Activated CD4-positive, alpha-beta memory T cell treated with anti-CD3 and anti-CD28 coated beads, Interleukin-2, amount 10 ng/mL, durations not matched to agents 7 days and 5 days (primary cell): ENCODE measurements around the gene COX4I1. TPM values are rescaled to one million over a fixed set of nuclear protein-coding genes. Genes with fewer than 3 reads are reported as not detected.
"Not testable (repeated sequence)": the region's sequence is repeated elsewhere in the genome, so short reads cannot be mapped to it uniquely, and the experiment has no call there.

Experiments
- CTCF ChIA-PET: fragments of 350-600 bp; sonication (Branson Sonifier 250); formaldehyde crosslinking; loops from one replicate; lab custom pipeline; 2021; ENCODE audit warnings: antibody characterized with exemption, inconsistent platforms; lab: Charles Lee
- POLR2A ChIA-PET: fragments of 350-600 bp; sonication (Branson Sonifier 250); formaldehyde crosslinking; loops from one replicate; lab custom pipeline; 2021; ENCODE audit warnings: antibody characterized with exemption; lab: Charles Lee
- DNase-seq: peaks from one replicate; pipeline ENCODE4 v3.0.0-alpha.2; 2020
- H3K27ac Mint-ChIP-seq: one replicate; pipeline ENCODE4 v1.8.0; 2021; ENCODE audit warnings: mild to moderate bottlenecking, mixed read lengths
- H3K27me3 Mint-ChIP-seq: one replicate; pipeline ENCODE4 v1.8.0; 2021; ENCODE audit warnings: mixed read lengths
- H3K36me3 Mint-ChIP-seq: one replicate; pipeline ENCODE4 v1.8.0; 2021; ENCODE audit warnings: low read depth, mixed read lengths
- H3K4me1 Mint-ChIP-seq: one replicate; pipeline ENCODE4 v1.8.0; 2021; ENCODE audit warnings: mixed read lengths
- H3K4me3 Mint-ChIP-seq: one replicate; pipeline ENCODE4 v1.8.0; 2021; ENCODE audit warnings: mild to moderate bottlenecking, mixed read lengths
- H3K9me3 Mint-ChIP-seq: one replicate; pipeline ENCODE4 v1.8.0; 2021; ENCODE audit warnings: mixed read lengths
- total RNA-seq, 2 experiments: library from RNA; stranded (reverse); gene quantifications; one replicate each; pipeline ENCODE4 v1.2.3, GENCODE V29; 2021

The COX4I1 gene
- total RNA-seq, 2 experiments from 2014 or later: 450 to 456 TPM

DNA sequence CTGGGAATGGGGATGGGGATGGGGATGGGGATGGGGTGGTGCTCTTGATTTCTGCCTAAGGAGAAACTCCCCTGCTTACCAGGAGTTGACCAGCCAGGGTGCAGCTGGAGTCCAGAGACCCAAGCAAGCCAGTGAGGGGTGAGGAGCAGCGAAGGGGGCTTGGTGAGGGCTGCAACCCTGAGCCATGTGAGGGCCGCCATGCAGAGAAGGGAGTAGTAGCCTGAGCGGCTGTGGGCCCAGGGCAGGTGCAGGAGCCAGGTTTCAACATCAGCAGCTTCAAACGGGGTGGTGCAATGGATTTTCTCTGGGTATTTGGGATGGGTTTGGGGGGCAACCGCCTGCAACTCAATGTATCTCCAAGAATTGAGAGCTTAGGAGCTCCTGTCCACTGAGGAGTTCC is 35.2 kb downstream of the COX4I1 start:
- ChIA-PET POLR2A (no interaction called here), CTCF (no interaction called here)
- no peak for DNase-seq
- peaks cover 2% of the 10 kb centered on the region for H3K36me3 Mint-ChIP-seq
- H3K4me1 Mint-ChIP-seq: no peaks in the 10 kb centered on the region
- no peaks in the 10 kb centered on the region for H3K9me3 Mint-ChIP-seq
- no peak overlapping the region for H3K27ac Mint-ChIP-seq
- H3K4me3 Mint-ChIP-seq: no peak overlapping the region
- H3K27me3 Mint-ChIP-seq: peaks cover 17% of the 10 kb centered on the region

DNA sequence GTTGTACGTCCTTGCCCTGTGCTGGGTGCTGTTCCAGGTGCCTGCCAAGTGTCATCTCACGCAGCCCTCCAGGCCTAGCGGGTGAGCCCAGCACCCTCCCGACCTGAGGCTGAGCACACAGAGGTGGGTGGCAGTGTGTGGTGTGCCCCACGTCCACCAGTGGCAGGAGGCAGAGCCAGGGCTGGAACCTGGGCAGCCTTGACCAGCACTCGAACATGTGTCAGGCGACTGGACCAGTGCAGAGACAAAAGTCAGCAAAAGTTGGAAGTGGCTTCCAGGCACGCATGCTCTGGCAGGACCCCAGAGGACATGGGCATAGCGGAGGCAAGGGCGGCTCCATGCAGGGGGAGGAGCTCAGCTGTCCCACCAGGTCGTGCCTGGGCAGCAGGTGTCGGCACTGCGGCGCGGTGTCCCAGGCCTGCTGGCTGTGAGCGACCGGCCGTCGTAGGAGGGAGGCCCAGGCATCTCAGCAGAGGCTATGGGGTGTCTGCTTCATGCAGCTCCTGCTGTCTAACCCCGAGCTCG is 35.8 kb downstream of the COX4I1 start:
- no peak for DNase-seq
- ChIA-PET CTCF (no interaction called here), POLR2A (no interaction called here)
- Mint-ChIP-seq H3K4me1 (no peaks in the 10 kb centered on the region), H3K27ac (no peak overlapping the region), H3K36me3 (peaks cover 2% of the 10 kb centered on the region), H3K9me3 (no peaks in the 10 kb centered on the region), H3K27me3 (peaks cover 17% of the 10 kb centered on the region), H3K4me3 (no peak overlapping the region)

DNA sequence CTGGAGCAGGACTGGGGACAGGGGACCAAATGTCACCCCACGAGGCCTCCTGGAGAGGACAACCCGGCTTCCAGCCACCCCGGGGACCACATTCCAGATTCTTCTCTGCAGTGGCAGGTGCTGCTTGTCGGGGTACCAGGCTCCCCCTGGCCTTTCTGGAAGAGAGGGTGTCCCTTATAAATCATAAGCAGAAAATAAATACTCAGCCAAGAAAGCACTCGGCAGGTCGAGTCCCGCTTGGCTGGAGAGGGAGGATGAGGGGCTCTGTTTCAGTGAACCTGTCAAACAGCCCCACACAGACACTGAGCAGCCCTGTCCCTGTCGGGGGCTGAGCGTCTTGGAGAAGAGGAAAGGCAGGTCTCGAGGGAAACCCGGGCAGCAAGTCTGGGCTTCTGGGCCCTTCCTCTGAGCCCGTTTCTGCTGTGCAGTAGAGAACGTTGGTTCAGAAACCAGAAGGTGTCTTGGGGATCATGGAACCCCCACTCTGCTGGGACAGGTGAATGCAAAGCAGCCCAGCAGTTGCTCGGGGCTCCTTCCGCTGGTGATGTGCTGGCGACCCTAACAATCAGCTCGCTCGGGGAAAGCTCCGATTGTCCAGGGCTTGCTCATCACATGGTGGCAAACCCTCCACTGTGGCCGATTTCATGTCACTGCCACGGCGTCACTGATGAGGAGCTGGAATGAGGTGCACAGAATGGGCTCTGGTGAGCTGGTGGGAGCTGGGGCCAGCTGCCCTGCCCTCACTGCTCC is 36.6 kb downstream of the COX4I1 start:
- peaks cover 12% of the 10 kb centered on the region for H3K27me3 Mint-ChIP-seq
- no peak for DNase-seq
- CTCF ChIA-PET: no interaction called here

GRCh38 chr16:85836706-85837582 is 37.4 kb downstream of the COX4I1 start:
- Mint-ChIP-seq H3K27ac (no peak overlapping the region), H3K4me1 (no peaks in the 10 kb centered on the region), H3K36me3 (peaks cover 2% of the 10 kb centered on the region), H3K27me3 (peaks cover 5% of the 10 kb centered on the region), H3K9me3 (no peaks in the 10 kb centered on the region), H3K4me3 (no peak overlapping the region)
- ChIA-PET CTCF (no interaction called here), POLR2A (no interaction called here)
- DNase-seq: no peak

More for the DNA sequence above, 36.6 kb downstream of the COX4I1 start:
- POLR2A ChIA-PET: no interaction called here
- Mint-ChIP-seq H3K36me3 (peaks cover 2% of the 10 kb centered on the region), H3K4me1 (no peaks in the 10 kb centered on the region), H3K4me3 (no peak overlapping the region), H3K9me3 (no peaks in the 10 kb centered on the region), H3K27ac (no peak overlapping the region)

GRCh38 chr16:85837654-85838053 is 38.2 kb downstream of the COX4I1 start:
- H3K9me3 Mint-ChIP-seq, DNase-seq, CTCF ChIA-PET, H3K4me1 Mint-ChIP-seq, H3K36me3 Mint-ChIP-seq, H3K27ac Mint-ChIP-seq, POLR2A ChIA-PET, H3K27me3 Mint-ChIP-seq, H3K4me3 Mint-ChIP-seq: not testable (repeated sequence)

DNA sequence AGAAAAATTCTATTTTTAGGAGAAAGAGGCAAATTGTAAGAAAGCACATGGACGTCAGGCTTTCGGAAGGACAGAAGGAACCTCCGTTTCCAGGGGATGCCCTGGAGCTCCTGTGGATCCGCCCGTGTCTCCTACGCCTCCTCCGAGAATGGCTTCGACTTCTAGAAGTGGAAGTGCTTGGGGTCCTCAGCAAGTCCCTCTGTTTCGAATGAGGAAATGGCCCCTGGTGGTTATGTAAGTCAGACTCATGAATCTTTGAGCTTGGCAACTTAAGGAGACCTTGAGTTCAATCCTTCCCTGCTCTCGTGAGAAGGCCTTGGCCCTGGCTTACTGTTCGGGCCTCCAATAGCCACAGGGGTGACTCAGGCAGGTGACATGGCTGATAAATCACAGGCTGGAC is 38.9 kb downstream of the COX4I1 start:
- ChIA-PET CTCF (no interaction called here), POLR2A (no interaction called here)
- H3K27me3 Mint-ChIP-seq: no peaks in the 10 kb centered on the region
- no peak overlapping the region for H3K27ac Mint-ChIP-seq
- no peaks in the 10 kb centered on the region for H3K4me1 Mint-ChIP-seq
- H3K9me3 Mint-ChIP-seq: no peaks in the 10 kb centered on the region
- no peak overlapping the region for H3K4me3 Mint-ChIP-seq
- DNase-seq: no peak
- no peaks in the 10 kb centered on the region for H3K36me3 Mint-ChIP-seq

- no peak overlapping the region for H3K27ac Mint-ChIP-seq
- CTCF ChIA-PET: no interaction called here
- H3K9me3 Mint-ChIP-seq: no peaks in the 10 kb centered on the region
- H3K36me3 Mint-ChIP-seq: no peaks in the 10 kb centered on the region
- DNase-seq: no peak
- H3K27me3 Mint-ChIP-seq: no peaks in the 10 kb centered on the region
- H3K4me1 Mint-ChIP-seq: no peaks in the 10 kb centered on the region
- H3K4me3 Mint-ChIP-seq: no peak overlapping the region
- POLR2A ChIA-PET: no interaction called here
Measured at GRCh38 chr16:85838876-85839585, 39.5 kb downstream of the COX4I1 start.

GRCh38 chr16:85839681-85840240 is 40.3 kb downstream of the COX4I1 start:
- POLR2A ChIA-PET: no interaction called here
- H3K4me1 Mint-ChIP-seq: no peaks in the 10 kb centered on the region
- H3K4me3 Mint-ChIP-seq: no peak overlapping the region
- CTCF ChIA-PET: no interaction called here
- DNase-seq: no peak
- no peaks in the 10 kb centered on the region for H3K9me3 Mint-ChIP-seq
- H3K27me3 Mint-ChIP-seq: peaks cover 2% of the 10 kb centered on the region
- no peaks in the 10 kb centered on the region for H3K36me3 Mint-ChIP-seq
- no peak overlapping the region for H3K27ac Mint-ChIP-seq

DNA sequence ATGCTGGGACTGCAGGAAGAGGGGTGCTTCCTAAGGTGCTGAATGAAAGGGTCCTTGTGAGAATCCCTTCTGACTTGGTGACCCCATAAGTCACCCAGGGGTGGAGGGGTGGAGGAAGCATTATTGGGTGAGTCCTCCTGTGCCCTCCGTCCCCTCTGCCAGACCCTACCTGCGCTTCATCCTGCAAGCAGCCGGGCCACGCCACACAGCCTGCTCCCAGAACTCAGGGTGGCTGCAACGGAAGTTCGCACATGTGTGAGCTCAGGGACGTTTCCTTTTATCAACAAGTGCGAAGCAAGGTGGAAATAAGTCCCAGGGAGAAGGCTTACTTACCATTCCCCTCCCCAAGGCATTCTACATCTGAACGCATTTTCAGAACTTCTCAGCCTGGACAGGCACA is 40.9 kb downstream of the COX4I1 start:
- H3K9me3 Mint-ChIP-seq: no peaks in the 10 kb centered on the region
- peaks cover 4% of the 10 kb centered on the region for H3K27me3 Mint-ChIP-seq
- no peak for DNase-seq
- no peak overlapping the region for H3K27ac Mint-ChIP-seq
- no peak overlapping the region for H3K4me3 Mint-ChIP-seq
- no peaks in the 10 kb centered on the region for H3K4me1 Mint-ChIP-seq
- H3K36me3 Mint-ChIP-seq: no peaks in the 10 kb centered on the region
- ChIA-PET POLR2A (no interaction called here), CTCF (no interaction called here)

- H3K36me3 Mint-ChIP-seq: no peaks in the 10 kb centered on the region
Measured at GRCh38 chr16:85840801-85841200, 41.3 kb downstream of the COX4I1 start.

GRCh38 chr16:85842435-85842834 is 42.9 kb downstream of the COX4I1 start:
- Mint-ChIP-seq H3K9me3 (no peaks in the 10 kb centered on the region), H3K36me3 (no peaks in the 10 kb centered on the region), H3K4me3 (no peak overlapping the region), H3K4me1 (no peaks in the 10 kb centered on the region), H3K27ac (no peak overlapping the region), H3K27me3 (peaks cover 4% of the 10 kb centered on the region)
- POLR2A ChIA-PET: no interaction called here
- CTCF ChIA-PET: interaction anchor here (1.7 kb wide), 1 partner anchor 21 kb away, joined by 5 read pairs; no protein-coding TSS in a partner anchor
- DNase-seq: no peak

More at GRCh38 chr16:85840801-85841200, 41.3 kb downstream of the COX4I1 start:
- H3K27me3 Mint-ChIP-seq: peaks cover 4% of the 10 kb centered on the region
- no peak overlapping the region for H3K4me3 Mint-ChIP-seq
- POLR2A ChIA-PET: no interaction called here
- no peak overlapping the region for H3K27ac Mint-ChIP-seq
- H3K9me3 Mint-ChIP-seq: no peaks in the 10 kb centered on the region
- no peaks in the 10 kb centered on the region for H3K4me1 Mint-ChIP-seq
- DNase-seq: no peak
- CTCF ChIA-PET: interaction anchor here (1.7 kb wide), 1 partner anchor 19 kb away, joined by 5 read pairs; no protein-coding TSS in a partner anchor

GRCh38 chr16:85842848-85843247 is 43.4 kb downstream of the COX4I1 start:
- H3K27ac Mint-ChIP-seq: no peak overlapping the region
- H3K36me3 Mint-ChIP-seq: no peaks in the 10 kb centered on the region
- no peak overlapping the region for H3K4me3 Mint-ChIP-seq
- DNase-seq: no peak
- peaks cover 4% of the 10 kb centered on the region for H3K27me3 Mint-ChIP-seq
- H3K9me3 Mint-ChIP-seq: no peaks in the 10 kb centered on the region
- CTCF ChIA-PET: no interaction called here
- POLR2A ChIA-PET: no interaction called here
- H3K4me1 Mint-ChIP-seq: no peaks in the 10 kb centered on the region
